ENCODE data around the gene RNF186. TPM values are rescaled to one million over a fixed set of nuclear protein-coding genes. Genes with fewer than 3 reads are reported as not detected.

RNF186 gene
- total RNA-seq, 1 experiment from 2014 or later: not detected

DNA sequence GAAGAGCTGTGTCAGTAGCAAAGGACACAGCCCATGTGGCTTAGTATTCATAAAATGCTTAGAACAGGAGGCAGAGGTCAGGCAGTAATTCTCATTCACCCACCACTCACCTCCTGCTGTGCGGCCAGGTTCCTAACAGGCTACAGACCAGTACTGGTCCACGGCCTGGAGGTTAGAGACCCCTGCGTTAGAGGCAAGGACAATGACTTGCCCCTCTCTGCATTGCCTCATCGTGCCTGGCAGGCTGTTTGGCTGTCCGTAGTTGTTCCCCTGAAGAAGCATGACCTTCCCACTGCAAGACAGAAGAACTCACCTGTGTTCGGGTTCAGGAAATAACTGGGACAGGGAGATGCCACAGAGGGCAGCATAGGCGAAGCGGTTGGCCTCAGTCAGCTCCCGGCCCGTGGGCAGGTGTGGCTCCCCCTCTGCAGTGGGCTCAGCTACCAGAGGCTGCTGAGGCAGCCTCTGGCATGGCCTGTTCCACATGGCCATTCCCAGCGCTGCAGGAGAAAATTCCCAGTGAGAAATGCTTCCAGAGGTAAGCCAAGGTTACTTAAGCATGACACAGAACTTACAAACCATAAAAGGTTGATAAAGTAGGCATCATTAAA is 34.7 kb downstream of the RNF186 start:
- no peak overlapping the region for H3K27ac Mint-ChIP-seq
- CTCF ChIA-PET: interaction anchor here (1.5 kb wide), 1 partner anchor 65 kb away, joined by 3 read pairs; no protein-coding TSS in a partner anchor
- ATAC-seq (peak; percentile 50), DNase-seq (ENCODE audit: low spot score) (peak; percentile 79)
- no peaks in the 10 kb centered on the region for H3K9me3 Mint-ChIP-seq
- no peak for TF ChIP-seq NFYB (CRISPR knock-in tag; conservative IDR thresholded peaks at IDR 0.05; ENCODE audit: low read depth)
- TF ChIP-seq ZNF425 (CRISPR knock-in tag; conservative IDR thresholded peaks at IDR 0.05): no peak
- TF ChIP-seq ZNF138 (CRISPR knock-in tag; conservative IDR thresholded peaks at IDR 0.05): no peak
- H3K4me1 Mint-ChIP-seq: peaks cover 2% of the 10 kb centered on the region
- peaks cover 15% of the 10 kb centered on the region; the same call in 1 of the 2 replicates for H3K36me3 Mint-ChIP-seq
- POLR2A ChIA-PET: no interaction called here
- no peak overlapping the region for H3K4me3 Mint-ChIP-seq
- peaks cover 77% of the 10 kb centered on the region for H3K27me3 Mint-ChIP-seq (ENCODE audit: low read depth)

DNA sequence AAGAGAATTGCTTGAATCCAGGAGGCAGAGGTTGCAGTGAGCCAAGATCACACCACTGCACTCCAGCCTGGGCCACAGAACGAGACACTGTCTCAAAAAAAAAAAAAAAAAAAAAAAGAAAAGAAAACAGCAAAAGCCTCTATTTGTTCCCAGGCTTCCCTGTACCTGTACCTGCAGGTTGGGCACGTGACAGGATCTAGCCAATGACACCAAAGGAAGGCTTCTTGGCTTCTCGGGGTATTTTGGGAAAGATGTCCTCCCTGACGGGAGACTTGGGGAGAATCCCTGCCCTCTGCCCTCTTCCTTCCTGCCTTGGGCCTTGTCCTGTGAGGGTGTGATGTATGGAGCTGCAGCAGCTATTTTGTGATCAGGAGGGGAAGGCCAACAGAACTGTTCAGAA is 38.1 kb downstream of the RNF186 start:
- Mint-ChIP-seq H3K4me3 (no peak overlapping the region), H3K36me3 (peaks cover 15% of the 10 kb centered on the region; the same call in 1 of the 2 replicates), H3K9me3 (no peaks in the 10 kb centered on the region), H3K27me3 (ENCODE audit: low read depth) (peaks cover 52% of the 10 kb centered on the region), H3K27ac (no peak overlapping the region), H3K4me1 (no peaks in the 10 kb centered on the region)
- CTCF ChIA-PET: interaction anchor here (0.6 to 0.8 kb wide), 4 partner anchors 19 to 436 kb away, joined by 3 to 4 read pairs (median 4); no protein-coding TSS in a partner anchor
- TF ChIP-seq, protein P1, sequence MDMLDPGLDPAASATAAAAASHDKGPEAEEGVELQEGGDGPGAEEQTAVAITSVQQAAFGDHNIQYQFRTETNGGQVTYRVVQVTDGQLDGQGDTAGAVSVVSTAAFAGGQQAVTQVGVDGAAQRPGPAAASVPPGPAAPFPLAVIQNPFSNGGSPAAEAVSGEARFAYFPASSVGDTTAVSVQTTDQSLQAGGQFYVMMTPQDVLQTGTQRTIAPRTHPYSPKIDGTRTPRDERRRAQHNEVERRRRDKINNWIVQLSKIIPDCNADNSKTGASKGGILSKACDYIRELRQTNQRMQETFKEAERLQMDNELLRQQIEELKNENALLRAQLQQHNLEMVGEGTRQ (CRISPR knock-in tag; IDR thresholded peaks at IDR 0.05): peak; percentile 38; the same call in 1 of the 2 replicates
- no peak for TF ChIP-seq NR3C1 (CRISPR knock-in tag; conservative IDR thresholded peaks at IDR 0.05; ENCODE audit: low read depth)
- ATAC-seq (no peak), DNase-seq (ENCODE audit: low spot score) (no peak)
- POLR2A ChIA-PET: no interaction called here

DNA sequence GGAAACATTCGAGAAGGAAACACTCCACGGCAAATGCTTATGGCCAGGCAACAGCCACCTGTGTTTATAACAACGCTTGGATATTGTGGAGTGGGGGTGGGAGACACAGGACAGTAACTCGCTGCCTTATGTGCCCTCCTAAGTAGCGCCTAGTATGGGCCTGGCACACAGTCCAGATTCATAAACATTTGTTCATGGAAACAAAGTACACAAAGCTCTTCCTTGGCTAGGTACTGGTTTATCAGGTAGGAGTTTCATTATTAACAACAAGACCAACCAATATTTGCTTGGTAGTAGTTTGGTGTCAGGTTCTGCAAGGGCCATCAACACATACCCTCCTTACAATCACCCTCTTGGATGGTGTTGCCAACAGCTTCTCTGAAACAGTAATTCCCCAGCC is 38.8 kb downstream of the RNF186 start:
- Mint-ChIP-seq H3K9me3 (no peaks in the 10 kb centered on the region), H3K27ac (no peak overlapping the region), H3K4me3 (no peak overlapping the region), H3K4me1 (no peaks in the 10 kb centered on the region), H3K27me3 (ENCODE audit: low read depth) (peaks cover 45% of the 10 kb centered on the region), H3K36me3 (peaks cover 15% of the 10 kb centered on the region; the same call in 1 of the 2 replicates)
- POLR2A ChIA-PET: no interaction called here
- DNase-seq (ENCODE audit: low spot score) (no peak), ATAC-seq (no peak)
- TF ChIP-seq SMAD3 (CRISPR knock-in tag; IDR thresholded peaks at IDR 0.05; ENCODE audit: borderline replicate concordance): no peak
- CTCF ChIA-PET: interaction anchor here (0.6 to 1.2 kb wide), 4 partner anchors 35 to 122 kb away, joined by 3 to 4 read pairs (median 4); partner anchors contain the start of gene OTUD3

DNA sequence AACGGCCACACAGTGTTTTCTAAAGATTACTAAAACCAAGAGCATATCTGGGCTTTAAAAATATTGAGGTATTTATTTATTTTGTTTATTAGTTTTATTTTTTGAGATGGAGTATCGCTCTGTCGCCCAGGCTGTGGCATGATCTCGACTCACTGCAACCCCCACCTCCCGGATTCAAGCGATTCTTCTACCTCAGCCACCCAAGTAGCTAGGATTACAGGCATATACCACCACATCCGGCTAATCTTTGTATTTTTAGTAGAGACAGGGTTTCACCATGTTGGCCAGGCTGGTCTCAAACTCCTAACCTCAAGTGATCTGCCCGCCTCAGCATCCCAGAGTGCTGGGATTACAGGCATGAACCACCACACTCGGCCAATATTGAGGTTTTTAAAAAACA is 39.3 kb downstream of the RNF186 start:
- H3K4me1 Mint-ChIP-seq: no peaks in the 10 kb centered on the region
- peaks cover 15% of the 10 kb centered on the region; the same call in 1 of the 2 replicates for H3K36me3 Mint-ChIP-seq
- ChIA-PET POLR2A (no interaction called here), CTCF (interaction anchor here (0.6 to 1.2 kb wide), 2 partner anchors 73 to 106 kb away, joined by 3 read pairs; partner anchors contain the start of gene OTUD3)
- no peak overlapping the region for H3K4me3 Mint-ChIP-seq
- H3K27me3 Mint-ChIP-seq (ENCODE audit: low read depth): peaks cover 41% of the 10 kb centered on the region
- no peak overlapping the region for H3K27ac Mint-ChIP-seq
- DNase-seq (ENCODE audit: low spot score) (no peak), ATAC-seq (no peak)
- no peaks in the 10 kb centered on the region for H3K9me3 Mint-ChIP-seq
- no peak for TF ChIP-seq SOX15 (CRISPR knock-in tag; IDR thresholded peaks at IDR 0.05)
- TF ChIP-seq, protein P2, sequence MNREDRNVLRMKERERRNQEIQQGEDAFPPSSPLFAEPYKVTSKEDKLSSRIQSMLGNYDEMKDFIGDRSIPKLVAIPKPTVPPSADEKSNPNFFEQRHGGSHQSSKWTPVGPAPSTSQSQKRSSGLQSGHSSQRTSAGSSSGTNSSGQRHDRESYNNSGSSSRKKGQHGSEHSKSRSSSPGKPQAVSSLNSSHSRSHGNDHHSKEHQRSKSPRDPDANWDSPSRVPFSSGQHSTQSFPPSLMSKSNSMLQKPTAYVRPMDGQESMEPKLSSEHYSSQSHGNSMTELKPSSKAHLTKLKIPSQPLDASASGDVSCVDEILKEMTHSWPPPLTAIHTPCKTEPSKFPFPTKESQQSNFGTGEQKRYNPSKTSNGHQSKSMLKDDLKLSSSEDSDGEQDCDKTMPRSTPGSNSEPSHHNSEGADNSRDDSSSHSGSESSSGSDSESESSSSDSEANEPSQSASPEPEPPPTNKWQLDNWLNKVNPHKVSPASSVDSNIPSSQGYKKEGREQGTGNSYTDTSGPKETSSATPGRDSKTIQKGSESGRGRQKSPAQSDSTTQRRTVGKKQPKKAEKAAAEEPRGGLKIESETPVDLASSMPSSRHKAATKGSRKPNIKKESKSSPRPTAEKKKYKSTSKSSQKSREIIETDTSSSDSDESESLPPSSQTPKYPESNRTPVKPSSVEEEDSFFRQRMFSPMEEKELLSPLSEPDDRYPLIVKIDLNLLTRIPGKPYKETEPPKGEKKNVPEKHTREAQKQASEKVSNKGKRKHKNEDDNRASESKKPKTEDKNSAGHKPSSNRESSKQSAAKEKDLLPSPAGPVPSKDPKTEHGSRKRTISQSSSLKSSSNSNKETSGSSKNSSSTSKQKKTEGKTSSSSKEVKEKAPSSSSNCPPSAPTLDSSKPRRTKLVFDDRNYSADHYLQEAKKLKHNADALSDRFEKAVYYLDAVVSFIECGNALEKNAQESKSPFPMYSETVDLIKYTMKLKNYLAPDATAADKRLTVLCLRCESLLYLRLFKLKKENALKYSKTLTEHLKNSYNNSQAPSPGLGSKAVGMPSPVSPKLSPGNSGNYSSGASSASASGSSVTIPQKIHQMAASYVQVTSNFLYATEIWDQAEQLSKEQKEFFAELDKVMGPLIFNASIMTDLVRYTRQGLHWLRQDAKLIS (CRISPR knock-in tag; IDR thresholded peaks at IDR 0.05; ENCODE audit: borderline replicate concordance): no peak
- TF ChIP-seq ZSCAN18 (CRISPR knock-in tag; IDR thresholded peaks at IDR 0.05): no peak
- no peak for TF ChIP-seq ATF1 (CRISPR knock-in tag; IDR thresholded peaks at IDR 0.05)
- TF ChIP-seq FOXK1 (CRISPR knock-in tag; IDR thresholded peaks at IDR 0.05): no peak
- no peak for TF ChIP-seq ZNF219 (CRISPR knock-in tag; IDR thresholded peaks at IDR 0.05; ENCODE audit: borderline replicate concordance)
- TF ChIP-seq ZNF232 (CRISPR knock-in tag; IDR thresholded peaks at IDR 0.05): no peak
- TF ChIP-seq SMAD4 (CRISPR knock-in tag; IDR thresholded peaks at IDR 0.05): no peak
- no peak for TF ChIP-seq TEAD1 (CRISPR knock-in tag; IDR thresholded peaks at IDR 0.05)
- no peak for TF ChIP-seq E2F4 (CRISPR knock-in tag; IDR thresholded peaks at IDR 0.05; ENCODE audit: borderline replicate concordance, low read depth)
- no peak for TF ChIP-seq RELA (CRISPR knock-in tag; IDR thresholded peaks at IDR 0.05; ENCODE audit: borderline replicate concordance)
- TF ChIP-seq ZMAT4 (CRISPR knock-in tag; IDR thresholded peaks at IDR 0.05): no peak

Data from WTC11 (cell line).